Adrenal gland (tissue), 12 donors: ENCODE results near the gene FUCA2. TPM values are rescaled to one million over a fixed set of nuclear protein-coding genes. Genes with fewer than 3 reads are reported as not detected.
"Not testable (repeated sequence)": the region's sequence is repeated elsewhere in the genome, so short reads cannot be mapped to it uniquely, and the experiment has no call there.

Source experiments
- DNase-seq, 7 donors: peaks; one replicate each; pipeline ENCODE4 v3.0.0-alpha.2; 2019 to 2020
- H3K27ac ChIP-seq, 5 donors: fragments of 200-600 bp; sonication (generic) in 4 of 5; 1 replicate in 3 of 5; 2 replicates in 2 of 5; pipeline versions ENCODE4 v1.5.1 to v1.8.0; 2016 to 2020; ENCODE audit warnings: mild to moderate bottlenecking in 1 of 5
- H3K27me3 ChIP-seq: fragments of 200-600 bp; 2 replicates; pipeline ENCODE4 v1.8.0; 2021
- H3K36me3 ChIP-seq, 2 donors: fragments of 200-600 bp; replicated peaks in 1 of 2; 1 replicate in 1 of 2; 2 replicates in 1 of 2; pipeline versions ENCODE4 v1.5.1 to v1.8.0; 2018 to 2022
- H3K4me1 ChIP-seq, 2 donors: fragments of 200-600 bp; replicated peaks in 1 of 2; 1 replicate in 1 of 2; 2 replicates in 1 of 2; pipeline versions ENCODE4 v1.5.1 to v1.8.0; 2018 to 2021
- H3K4me3 ChIP-seq, 4 donors: fragments of 200-600 bp; sonication (generic) in 3 of 4; one replicate each; pipeline ENCODE4 v1.5.1; 2016 to 2018
- H3K9me3 ChIP-seq, 3 donors: fragments of 200-600 bp; sonication (generic) in 1 of 3; replicated peaks in 1 of 3; 1 replicate in 2 of 3; 2 replicates in 1 of 3; pipeline versions ENCODE4 v1.5.1 to v1.8.0; 2016 to 2021
- CTCF ChIP-seq, 6 experiments: fragments of 450-650 bp in 4 of 6; fragments of 200-600 bp in 2 of 6; sonication (generic) in 1 of 6; IDR thresholded peaks; 1 replicate in 5 of 6; 2 replicates in 1 of 6; pipeline versions ENCODE4 v1.5.1 to v1.8.0; 2016 to 2021; ENCODE audit warnings: antibody characterized with exemption in 6 of 6, mild to moderate bottlenecking in 2 of 6, moderate library complexity in 1 of 6
- POLR2A ChIP-seq, 2 donors: fragments of 450-650 bp; IDR thresholded peaks; one replicate each; pipeline ENCODE4 v1.6.1; 2017; ENCODE audit warnings: antibody characterized with exemption in 2 of 2, mild to moderate bottlenecking in 2 of 2, moderate library complexity in 1 of 2
- WGBS, 4 donors: extraction: QIAGEN DNeasy Blood & Tissue Kit in 2 of 4; methylation state at CpG; one replicate each; pipeline versions ENCODE4 v1.1.5 to v1.1.7; 2013 to 2017; 5-methylcytosine and 5-hydroxymethylcytosine counted together
- intact Hi-C, 2 donors: fragments of 100-400 bp; cut with DNase I; formaldehyde crosslinking; loops; one replicate each; pipeline versions ENCODE4 v1.14.1 to v1.15.0; 2022 to 2023
- polyA plus RNA-seq, 3 donors: library from polyadenylated mRNA; stranded (reverse); fragments of 200-250 nt in 2 of 3; fragments of 350-450 nt in 1 of 3; fragmentation: Illumina TruSeq in 1 of 3; extraction: RNeasy Lipid Tissue Mini Kit (QIAGEN cat#74804) in 1 of 3; gene quantifications; one replicate each; pipeline ENCODE4 v1.2.3, GENCODE V29; 2013 to 2014
- total RNA-seq, 9 donors: library from RNA; depleted of rRNA in 4 of 9; stranded (reverse); fragments of >200 nt in 4 of 9; fragments of 120-200 nt in 1 of 9; fragmentation: NEBNext Ultra II Directional in 1 of 9; extraction: Animal tissue kit (Norgen Biotek cat#: 25700) in 1 of 9; gene quantifications; one replicate each; pipeline versions ENCODE4 v1.1.0 to v1.2.4, GENCODE V29; 2013 to 2023
- donor health status: healthy with polysubstance abuse.
- donor health status: Bipolar disorder and iron deficiency.
- donor health status: DM: yes; HTN: yes; CAD: no.
- donor health status: DM: no; HTN: no; CAD: no.
- donor health status: DM: no; HTN: no; CAD: no.
- donor health status: DM: yes; HTN: yes; CAD: no.

FUCA2 gene
- total and polyA plus RNA-seq, 12 donors, result 28.8 to 120 (median 70.7) TPM

DNA sequence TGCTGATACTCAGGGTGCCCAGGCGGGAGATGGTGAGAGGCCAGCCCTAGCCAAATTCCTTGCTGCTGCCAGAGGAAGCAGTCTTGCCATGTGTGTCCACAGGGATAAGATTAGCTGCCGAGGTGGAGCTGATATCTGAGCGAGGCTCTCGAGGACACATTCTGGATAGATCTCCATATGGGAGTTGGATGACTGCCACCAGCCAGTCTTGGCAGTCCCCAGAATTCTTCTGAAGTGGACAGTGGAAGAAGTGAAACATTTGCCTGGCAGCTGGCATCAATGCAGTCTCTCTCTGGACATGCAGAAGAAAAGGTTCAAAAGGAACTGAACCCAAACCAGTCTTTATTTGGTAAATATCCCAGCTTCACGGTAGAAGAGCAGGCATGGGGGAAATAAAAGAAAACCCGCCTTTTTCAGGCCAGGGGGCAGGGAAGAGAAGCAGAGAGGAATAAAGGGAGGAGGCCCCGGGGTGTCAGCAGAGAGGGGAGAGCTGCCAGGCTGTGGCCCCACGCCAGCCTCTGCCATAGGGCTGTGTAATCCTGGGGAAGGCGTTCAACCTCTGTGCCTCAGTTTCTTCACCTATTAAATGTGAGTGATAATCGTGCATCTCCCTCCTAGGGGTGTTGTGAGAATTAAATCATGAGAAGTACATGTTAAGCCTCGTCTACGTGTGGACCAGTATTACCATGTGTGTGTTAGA is 3.7 kb upstream of the FUCA2 start:
- DNase-seq, result peak; percentile 80 to 93 (median 92)
- Histone ChIP-seq H3K36me3 (no peaks in the 10 kb centered on the region), H3K4me3 (no peak overlapping the region), H3K27me3 (no peaks in the 10 kb centered on the region), H3K27ac (peak overlapping the region in 3 of 5 donors; percentile 17 to 70 (median 41)), H3K4me1 (peaks cover 21 to 22% of the 10 kb centered on the region in 2 donors), H3K9me3 (no peaks in the 10 kb centered on the region)
- TF ChIP-seq CTCF (IDR thresholded peaks at IDR 0.05) (no peak), POLR2A (IDR thresholded peaks at IDR 0.05) (peak in 1 of 2 donors; percentile 36)
- WGBS, 4 donors, result 54 to 66% (median 57%) methylated on average over 10 to 12 of the region's 12 CpGs
- intact Hi-C loops, result no loop called here

- no peak overlapping the region for H3K27ac ChIP-seq
- H3K4me1 ChIP-seq, result peaks cover 26 to 32% of the 10 kb centered on the region in 2 donors
- H3K4me3 ChIP-seq, result no peak overlapping the region
- H3K9me3 ChIP-seq, result no peaks in the 10 kb centered on the region
- no peaks in the 10 kb centered on the region for H3K27me3 ChIP-seq
- TF ChIP-seq CTCF (IDR thresholded peaks at IDR 0.05) (peak in 2 of 6 experiments; percentile 15 to 20), POLR2A (IDR thresholded peaks at IDR 0.05) (no peak)
- no peaks in the 10 kb centered on the region for H3K36me3 ChIP-seq
- peak in 2 of 7 donors; percentile 14 to 23 for DNase-seq
- WGBS, 4 donors, result 69 to 81% (median 76%) methylated on average over 4 of the region's 4 CpGs
- intact Hi-C loops, result no loop called here
Observed at GRCh38 chr6:143513410-143513809, 1.9 kb upstream of the FUCA2 start.

DNA sequence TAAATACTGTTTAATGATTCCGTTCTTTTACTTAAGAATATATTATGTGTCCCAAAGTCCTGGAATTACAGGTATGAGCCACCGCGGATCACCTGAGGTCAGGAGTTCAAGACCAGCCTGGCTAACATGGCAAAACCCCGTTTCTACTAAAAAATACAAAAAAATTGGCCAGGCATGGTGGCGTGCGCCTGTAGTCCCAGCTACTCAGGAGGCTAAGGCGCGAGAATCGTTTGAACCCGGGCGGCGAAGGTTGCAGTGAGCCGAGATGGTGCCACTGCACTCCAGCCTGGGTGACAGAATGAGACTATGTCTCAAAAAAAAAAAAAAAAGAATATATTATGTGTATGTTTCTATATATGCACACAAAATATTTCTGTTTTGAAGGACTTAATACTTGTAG is 1.2 kb downstream of the FUCA2 start:
- H3K27me3 ChIP-seq, DNase-seq, H3K9me3 ChIP-seq, intact Hi-C loops: not testable (repeated sequence)
- H3K27ac ChIP-seq, result peak overlapping the region in 1 of 5 donors; percentile 88
- H3K4me3 ChIP-seq, result peak overlapping the region in 2 of 4 donors; percentile 60 to 72
- 92 to 95% (median 94%) methylated on average over 13 of the region's 13 CpGs for WGBS, 4 donors
- H3K36me3 ChIP-seq, result peaks cover 0 to 11% of the 10 kb centered on the region in 2 donors
- H3K4me1 ChIP-seq, result peaks cover 23 to 28% of the 10 kb centered on the region in 2 donors

- Histone ChIP-seq H3K27me3 (no peaks in the 10 kb centered on the region), H3K27ac (no peak overlapping the region), H3K4me1 (peaks cover 17 to 18% of the 10 kb centered on the region in 2 donors), H3K9me3 (no peaks in the 10 kb centered on the region), H3K4me3 (no peak overlapping the region), H3K36me3 (peaks cover 0 to 11% of the 10 kb centered on the region in 2 donors)
- no peak for TF ChIP-seq POLR2A (IDR thresholded peaks at IDR 0.05)
- no peak for TF ChIP-seq CTCF (IDR thresholded peaks at IDR 0.05)
- no peak for DNase-seq
- intact Hi-C loops, result no loop called here
- 74 to 84% (median 82%) methylated on average over 6 of the region's 6 CpGs for WGBS, 4 donors
Observed at GRCh38 chr6:143507358-143508145, 4.0 kb downstream of the FUCA2 start.
